Daoy (cell line): Measurements from ENCODE around the gene NFKBIB. TPM values are rescaled to one million over a fixed set of nuclear protein-coding genes. Genes with fewer than 3 reads are reported as not detected.
A peak's percentile ranks its signal among the peaks of the same experiment; 100 is the strongest.
"Not testable (repeated sequence)": the region's sequence is repeated elsewhere in the genome, so short reads cannot be mapped to it uniquely, and the experiment has no call there.

Source experiments
- DNase-seq: peaks from one replicate; pipeline ENCODE4 v3.0.0-alpha.2; 2015; ENCODE audit warnings: low read depth
- total RNA-seq: library from RNA; depleted of rRNA; stranded (reverse); fragments of >200 nt; shearing (Covaris generic); gene quantifications from 2 replicates; pipeline ENCODE4 v1.2.3, GENCODE V29; 2014

Gene NFKBIB
- total RNA-seq, 1 experiment from 2014 or later: 45.8 TPM

DNA sequence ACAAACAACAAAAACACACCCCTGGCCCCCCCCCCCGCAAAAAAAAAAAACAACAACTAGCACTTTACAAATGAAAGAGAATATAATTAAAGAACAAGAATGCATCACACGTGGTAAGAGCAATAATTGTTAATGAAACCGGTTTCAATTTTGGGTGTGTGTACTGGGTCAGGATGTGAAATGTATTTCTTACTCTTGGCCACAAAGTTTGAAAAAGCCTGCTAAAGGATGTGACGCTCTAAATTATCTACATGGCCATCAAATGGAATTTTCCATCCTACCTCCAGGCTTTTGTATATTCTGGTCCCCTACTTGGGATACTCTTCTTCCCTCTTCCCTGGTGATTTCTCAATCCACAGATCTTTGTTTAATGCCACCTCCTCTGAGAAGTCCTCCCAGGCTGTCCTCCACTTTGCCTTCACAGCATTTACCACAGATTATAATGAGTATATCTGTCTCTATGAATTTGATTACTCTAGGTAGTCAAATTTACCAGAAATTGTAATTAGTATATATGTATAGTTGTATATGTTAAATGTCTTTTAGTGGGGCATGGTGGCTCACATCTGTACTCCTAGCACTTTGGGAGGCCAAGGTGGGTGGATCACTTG lies 28.7 kb downstream of the NFKBIB start:
- no peak for DNase-seq

DNA sequence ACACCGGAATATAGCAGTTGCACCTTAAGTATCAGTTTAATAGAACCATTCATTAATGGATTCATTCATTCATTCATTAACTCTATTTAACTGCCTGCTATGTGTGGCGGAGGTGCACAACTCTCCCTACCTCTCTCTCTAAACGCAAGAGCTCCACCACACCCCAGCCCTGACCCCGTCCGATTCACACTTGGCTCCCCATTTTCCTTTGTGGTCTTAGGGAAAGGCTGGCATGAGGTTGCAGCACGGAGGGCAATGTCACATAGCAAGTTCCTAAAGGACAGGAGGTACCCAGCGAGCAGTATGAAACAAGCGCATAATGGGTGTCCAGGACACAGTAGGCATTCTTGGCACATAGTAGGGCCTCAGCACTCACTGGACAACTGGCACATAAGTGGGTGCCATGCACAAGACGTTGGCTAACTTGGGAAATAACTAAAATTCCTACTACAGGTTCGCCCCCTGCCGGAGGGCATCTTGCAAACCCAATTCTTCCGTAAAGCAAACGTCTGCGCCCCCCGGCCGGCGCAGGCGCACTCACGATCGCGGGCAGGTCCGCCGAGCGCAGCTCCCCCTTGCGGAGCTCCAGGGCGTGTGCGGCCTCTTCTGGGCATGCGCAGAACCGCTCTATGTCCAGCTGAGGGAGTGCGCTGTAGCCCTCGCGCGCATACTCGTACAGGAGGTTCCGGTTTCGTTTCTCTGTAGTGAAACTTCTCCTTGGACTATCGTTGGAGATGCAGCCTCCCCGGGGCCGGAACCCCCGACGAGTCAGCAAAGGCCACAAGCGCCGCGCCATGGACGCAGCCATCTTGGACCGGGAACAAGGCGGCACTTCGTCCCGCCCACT lies 30.4 kb downstream of the NFKBIB start, which contains the start of gene SARS2:
TSS of gene SARS2 (minus strand) at position 835 of the 847 bp plus-strand sequence. CDS start at position 808, 27 bp downstream.
- peak; percentile 95 for DNase-seq

DNA sequence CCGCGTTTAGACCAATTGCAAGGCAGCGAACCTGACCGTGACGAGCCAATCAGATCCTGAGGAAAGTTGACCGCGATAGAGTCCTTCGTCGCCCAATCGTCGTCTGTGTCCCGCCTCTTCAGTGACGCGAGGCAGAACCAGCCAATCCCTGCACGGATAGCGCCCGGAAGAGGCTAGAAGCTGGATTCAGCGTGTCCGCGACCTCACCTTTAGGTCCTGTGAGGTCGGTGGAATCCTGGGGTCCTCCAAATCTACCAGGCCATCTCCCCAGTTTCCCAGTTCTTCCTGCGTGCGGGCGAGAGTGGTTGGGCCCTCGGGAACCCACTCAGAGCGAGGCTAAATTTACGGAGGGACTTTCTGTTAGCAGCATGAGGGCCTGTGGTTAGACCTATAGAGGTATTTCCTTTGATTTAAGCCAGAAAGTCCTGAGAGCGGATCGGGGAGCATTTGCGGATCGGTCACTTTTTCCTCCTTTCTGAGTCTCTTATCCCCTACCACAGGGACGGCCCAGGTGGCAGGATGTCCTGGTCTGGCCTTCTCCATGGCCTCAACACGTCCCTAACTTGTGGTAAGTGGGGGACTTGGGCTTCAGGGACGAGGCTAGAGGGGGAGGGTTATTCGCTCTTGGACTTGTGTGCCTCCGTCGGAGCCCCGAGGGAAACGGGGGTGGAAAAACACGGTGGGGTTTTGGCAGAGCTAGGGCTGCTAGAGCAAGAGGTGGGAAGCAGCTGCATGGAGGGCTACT lies 31.2 kb downstream of the NFKBIB start, which contains the start of gene MRPS12:
TSS of gene MRPS12 (plus strand) at position 169 of the 745 bp plus-strand sequence. CDS start at position 520, 351 bp downstream.
- peak; percentile 100 for DNase-seq

DNA sequence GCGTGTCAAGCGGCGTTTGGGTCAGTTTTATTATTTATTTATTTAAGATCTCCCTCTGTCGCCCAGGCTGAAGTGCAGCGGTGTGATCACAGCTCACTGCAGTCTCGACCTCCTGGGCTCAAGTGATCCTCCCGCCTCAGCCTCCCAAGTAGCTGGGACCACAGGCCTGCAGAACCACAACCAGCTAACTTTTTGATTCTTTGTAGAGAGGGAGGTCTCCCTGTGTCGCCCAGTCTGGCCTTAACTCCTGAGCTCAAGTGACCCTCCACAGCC lies 31.7 kb downstream of the NFKBIB start:
- DNase-seq: no peak

DNA sequence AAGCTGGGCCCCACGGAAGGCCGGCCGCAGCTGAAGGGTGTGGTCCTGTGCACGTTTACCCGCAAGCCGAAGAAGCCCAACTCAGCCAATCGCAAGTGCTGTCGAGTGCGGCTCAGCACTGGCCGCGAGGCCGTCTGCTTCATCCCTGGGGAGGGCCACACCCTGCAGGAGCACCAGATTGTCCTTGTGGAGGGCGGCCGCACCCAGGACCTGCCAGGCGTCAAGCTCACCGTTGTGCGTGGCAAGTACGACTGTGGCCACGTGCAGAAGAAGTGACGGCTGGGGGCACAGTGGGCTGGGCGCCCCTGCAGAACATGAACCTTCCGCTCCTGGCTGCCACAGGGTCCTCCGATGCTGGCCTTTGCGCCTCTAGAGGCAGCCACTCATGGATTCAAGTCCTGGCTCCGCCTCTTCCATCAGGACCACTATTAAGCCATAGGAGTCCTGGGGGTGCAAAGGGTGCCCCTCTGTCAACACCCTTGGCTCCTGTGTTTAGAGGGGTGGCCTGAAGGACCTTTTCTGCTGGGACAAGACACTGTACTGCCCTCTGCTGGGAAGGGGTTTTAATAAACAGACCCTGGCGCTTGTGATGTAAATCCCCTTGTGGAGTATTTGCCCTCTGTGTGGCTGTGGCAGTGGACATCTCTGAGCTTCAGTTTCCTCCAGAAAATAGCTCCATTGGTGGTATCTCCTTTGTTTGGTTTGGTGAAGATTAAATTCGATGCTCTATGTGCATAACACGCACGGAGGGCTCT lies 32.8 kb downstream of the NFKBIB start:
- no peak for DNase-seq

DNA sequence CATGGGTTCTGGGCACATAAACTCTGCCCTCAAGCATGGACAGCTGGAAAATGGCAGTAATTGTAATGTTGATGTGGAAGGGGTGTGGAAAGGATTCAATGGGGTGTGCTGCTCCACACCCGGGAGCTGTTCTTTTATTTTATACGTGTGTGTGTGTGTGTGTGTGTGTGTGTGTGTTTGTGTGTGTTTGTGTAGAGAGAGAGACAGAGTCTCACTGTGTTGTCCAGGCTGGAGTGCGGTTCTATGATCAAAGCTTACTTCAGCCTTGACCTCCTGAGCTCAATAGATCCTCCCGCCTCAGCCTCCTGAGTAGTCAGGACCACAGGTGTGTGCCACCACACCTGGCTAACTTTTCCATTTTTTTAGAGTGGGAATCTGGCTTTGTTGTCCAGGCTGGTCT lies 33.8 kb downstream of the NFKBIB start:
- DNase-seq: no peak

DNA sequence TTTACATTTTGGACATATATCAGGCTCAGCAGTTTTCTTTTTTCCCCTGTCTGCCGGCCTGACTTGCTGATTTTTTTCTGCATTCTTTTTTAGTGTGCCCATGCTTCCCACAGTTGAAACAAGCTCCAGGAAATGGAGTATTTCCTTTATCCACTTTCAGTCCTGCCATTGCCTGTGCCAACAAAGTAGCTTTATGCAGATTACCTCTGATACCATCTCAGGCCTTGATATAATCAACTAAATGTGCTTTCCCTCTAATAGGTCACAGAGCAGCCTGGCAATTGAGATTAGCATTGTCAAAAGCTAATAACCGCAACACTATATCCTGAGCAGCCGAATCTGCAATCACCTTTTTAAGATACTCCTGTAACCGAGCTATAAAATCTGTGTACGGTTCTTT lies 40.2 kb downstream of the NFKBIB start:
- DNase-seq: no peak

DNA sequence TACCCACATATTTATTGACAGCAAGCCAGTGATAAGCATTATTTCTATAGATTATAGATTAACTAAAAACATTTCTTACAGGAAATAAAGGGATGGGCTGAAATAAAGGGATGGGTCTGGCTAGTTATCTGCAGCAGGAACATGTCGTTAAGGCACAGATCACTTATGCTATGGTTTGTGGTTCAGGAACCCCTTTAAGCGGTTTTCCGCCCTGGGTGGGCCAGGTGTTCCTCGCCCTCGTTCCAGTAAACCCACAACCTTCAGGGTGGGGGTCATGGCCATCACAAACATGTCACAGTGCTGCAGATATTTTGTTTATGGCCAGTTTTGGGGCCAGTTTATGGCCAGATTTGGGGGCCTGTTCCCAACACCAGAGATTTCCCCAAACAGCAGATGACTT lies 41.7 kb downstream of the NFKBIB start:
- not testable (repeated sequence) for DNase-seq

DNA sequence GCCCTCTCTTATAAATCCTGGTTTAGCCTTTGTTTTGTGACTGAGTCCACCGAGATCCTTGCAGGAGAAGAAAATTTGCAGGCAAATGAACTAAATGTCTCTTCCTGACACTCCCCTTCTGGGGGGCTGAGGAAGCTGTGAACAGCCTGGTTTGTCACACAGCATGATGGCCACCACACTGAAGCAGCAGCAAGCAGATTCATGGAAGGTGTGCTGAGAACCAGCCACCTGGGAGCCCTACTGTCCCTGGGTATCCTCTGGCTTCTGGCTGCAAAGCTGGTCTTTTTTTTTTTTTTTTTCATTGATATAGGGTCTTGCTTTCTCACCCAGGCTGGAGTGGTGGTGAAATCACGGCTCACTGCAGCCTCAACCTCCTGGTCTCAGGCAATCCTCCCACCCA lies 42.2 kb downstream of the NFKBIB start:
- no peak for DNase-seq

DNA sequence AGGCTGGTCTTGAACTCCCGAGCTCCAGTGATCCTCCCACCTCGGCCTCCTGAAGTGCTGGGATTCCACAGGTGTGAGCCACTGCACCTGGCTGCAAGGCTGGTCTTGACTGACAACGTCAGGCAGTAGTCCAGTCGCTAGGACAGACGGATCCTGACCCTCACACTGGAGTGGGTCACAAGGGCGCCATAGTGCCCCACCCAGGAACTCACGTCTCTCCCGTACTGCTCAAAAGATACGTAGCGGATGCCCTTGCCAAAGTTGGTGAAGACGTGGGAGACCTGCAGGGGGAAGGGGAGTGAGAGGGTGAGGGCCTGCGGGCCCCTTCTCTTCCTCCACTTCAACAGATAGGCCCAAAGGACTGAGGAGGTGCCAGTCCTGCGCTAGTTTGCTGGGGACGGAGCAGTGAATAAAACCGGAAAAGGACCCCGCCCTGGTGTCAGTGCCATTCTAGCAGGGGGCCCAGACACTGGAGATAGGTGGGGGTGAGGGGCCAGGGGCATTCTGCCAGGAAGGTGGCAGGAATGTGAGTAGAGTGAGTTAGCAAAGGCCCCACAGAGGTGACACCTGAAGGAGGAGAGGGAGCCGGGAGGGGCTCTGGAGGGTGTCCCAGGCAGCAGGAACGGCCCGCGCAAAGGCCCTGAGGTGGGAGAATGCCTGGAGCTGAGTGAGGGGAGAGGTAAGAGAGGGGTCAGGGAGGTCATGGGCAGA lies 42.9 kb downstream of the NFKBIB start:
- DNase-seq: no peak

DNA sequence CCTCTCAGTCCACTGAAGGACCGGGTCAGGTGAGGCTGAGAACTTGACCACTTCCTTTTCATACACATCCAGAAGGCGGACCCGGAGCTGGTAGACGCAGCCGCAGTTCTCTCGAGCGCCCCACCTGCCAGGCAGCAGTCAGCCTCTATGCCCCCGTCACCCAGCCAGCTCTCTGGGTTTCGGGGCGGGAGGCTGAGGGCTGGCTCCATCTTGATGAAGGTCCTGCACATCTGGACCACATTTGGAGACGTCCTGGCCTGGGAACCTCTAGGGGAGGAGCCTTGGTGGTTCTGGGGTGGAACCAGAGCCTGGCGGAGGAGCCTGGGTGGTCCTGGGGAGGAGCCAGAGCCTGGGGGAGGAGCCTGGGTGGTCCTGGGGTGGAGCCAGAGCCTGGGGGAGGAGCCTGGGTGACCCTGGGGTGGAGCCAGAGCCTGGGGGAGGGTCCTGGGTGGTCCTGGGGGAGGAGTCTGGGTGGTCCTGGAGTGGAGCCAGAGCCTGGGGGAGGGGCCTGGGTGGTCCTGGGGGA lies 45.3 kb downstream of the NFKBIB start:
- DNase-seq: no peak

DNA sequence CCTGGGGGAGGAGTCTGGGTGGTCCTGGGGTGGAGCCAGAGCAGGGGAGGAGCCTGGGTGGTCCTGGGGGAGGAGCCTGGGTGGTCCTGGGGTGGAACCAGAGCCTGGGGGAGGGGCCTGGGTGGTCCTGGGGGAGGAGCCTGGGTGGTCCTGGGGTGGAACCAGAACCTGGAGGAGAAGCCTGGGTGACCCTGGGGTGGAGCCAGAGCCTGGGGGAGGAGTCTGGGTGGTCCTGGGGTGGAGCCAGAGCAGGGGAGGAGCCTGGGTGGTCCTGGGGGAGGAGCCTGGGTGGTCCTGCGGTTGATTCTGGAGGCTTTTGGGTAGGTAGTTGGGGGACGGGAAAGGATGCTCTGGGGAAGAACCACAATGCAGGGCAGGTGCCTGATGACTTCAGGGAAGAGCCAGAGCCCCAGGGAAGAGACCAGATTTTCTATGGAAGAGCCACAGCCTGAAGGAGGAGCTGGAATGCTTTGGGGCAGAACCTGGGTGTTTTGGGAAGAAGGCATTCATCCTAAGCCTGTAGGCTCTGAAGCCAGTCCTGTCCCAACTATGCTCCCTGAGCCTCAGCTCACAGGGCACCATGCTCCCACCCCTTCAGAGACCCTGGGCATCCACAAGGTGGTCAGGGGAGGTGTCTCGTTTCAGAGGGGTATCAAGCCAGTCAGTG lies 45.9 kb downstream of the NFKBIB start:
- no peak for DNase-seq

DNA sequence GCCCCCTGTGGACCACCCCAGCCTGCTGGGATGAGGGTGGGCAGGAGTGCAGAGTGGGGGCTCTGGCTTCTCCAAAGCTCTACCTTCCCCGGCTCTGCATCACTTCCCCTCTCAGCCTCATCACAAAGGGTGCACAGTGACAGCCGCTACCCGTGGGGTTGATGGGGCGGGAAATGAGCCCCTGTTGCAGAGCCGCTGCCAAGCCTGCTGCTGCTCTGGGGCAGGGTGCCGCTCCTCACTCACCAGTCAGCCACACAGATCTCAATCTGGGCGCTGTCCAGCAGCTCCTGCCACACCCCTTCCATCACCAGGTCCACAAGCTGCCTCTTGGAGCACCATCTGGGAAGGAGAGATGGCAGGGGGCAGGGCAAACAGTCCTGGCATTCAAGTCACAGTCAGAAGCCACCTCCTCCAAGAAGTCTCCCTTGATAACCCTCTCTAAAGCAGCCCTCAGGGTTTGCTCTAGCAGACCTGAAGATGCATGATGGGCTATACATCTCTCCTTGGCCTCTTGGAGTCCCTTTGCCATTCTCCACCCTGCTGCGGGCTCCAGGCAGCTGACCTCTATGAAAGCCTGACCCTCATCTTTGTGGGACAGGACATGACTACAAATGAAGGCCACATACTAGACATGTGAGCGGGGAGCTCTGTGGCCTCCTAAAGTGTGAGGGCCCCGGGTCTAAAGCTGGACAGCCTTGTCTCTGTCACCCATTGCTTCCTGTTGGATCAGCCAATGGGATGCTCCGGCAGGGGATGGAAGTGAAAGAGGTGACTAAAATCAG lies 46.7 kb downstream of the NFKBIB start:
- no peak for DNase-seq

DNA sequence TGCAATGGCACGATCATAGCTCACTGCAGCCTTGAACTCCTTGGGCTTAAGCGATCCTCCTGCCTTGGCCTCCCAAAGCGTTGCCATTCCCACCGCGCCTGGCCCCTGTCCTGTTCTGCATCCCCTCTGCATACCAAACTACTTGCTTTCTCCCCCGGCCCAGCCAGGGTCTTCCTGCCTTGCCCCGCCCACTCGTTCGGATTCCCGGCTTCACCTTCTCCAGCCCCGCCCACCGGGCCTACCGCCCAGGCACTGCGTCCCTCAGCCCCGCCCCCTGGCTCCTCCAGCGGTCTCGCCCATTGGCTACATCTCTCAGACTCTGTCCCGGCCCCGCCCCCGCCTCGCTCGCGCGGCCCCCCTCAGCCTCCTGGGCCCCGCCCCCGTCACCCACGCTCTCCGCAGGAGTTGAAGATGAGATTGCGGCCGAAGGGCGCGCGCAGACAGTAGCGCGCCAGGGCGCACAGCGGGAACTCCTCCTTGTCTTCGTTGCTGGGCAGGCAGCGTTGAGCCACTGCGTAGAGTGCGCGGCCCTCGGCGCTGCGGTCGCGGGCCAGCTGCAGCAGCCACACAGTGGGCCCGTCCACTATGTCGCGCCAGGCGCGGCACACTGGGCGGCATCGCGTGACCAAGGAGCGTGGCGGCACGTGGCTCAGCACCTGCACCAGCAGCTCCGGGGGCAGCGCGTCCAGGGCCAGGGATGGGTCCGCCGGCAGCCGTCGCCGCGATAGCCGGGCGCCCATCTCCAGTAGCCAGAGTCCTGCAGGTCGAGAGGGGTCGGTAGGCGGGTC lies 50.0 kb downstream of the NFKBIB start:
- DNase-seq: no peak

DNA sequence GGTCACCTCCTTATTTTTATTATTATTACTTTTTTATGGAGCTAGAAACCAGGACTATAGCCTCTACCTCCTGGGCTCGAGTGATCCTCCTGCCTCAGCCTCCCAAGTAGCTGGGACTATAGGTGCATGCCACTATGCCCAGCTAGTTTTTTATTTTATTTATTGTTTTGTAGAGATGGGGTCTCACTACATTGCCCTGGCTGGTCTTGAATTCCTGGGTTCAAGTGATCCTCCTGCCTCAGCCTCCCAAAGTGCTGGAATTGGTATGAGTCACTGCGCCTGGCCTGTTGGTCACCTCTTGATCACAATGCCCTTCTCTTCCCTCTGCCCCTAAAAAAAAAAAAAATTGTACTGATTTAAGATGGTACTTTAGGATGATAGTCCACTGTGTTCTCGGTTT lies 51.4 kb downstream of the NFKBIB start:
- DNase-seq: no peak

DNA sequence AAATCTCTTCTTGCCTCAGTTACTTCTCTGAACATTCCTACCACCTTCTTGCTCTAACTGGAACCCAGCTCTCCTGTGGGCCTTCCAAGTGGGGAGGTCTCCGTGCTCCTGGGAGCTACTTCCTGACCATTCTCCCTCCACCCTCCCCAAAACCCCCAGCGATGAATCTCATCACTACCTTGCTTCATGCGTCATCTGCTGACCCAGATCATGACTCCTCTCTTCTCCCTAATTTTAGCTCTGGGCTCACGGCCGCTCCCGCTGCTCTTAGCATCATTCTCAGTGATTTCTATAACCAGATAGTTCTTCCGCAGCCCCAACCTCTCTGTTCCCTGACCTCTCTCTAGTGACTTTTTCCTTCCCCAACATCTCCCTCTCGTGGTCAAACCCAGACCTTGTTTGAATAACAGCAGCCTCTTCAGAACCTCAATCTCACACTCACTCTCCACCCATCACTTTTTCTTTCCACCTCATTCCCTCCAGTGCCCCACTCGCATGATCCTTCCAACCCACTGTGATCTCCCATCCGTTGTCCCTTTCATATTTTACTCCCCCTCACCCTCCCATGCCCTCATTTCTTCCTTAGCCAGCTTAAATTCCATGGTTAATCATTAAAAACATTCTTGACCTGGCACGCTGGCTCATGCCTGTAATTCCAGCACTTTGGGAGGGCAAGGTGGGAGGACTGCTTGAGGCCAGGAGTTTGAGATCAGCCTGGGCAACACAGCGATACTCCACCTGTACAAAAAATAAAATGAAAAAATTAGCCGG lies 52.8 kb downstream of the NFKBIB start:
- DNase-seq: no peak

DNA sequence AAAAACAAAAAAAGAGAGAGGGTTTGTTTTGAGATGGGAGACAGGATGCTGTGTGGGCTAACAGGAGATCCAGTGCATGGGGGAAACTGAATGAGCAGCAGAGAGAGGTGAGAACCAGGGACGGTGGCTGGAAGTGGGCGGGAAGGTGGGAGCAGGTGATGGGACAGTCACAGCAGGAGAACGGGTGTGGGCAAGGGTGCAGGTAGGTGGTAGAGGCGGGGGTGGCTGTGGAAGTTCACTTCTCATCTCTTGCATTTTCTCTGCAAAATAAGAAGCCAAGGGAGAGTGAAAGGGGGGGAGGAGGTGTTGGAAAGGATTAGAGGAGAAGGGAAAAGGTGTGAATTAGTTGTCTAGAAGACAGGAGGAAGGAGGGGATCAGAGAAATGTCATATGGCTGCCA lies 53.9 kb downstream of the NFKBIB start:
- no peak for DNase-seq

DNA sequence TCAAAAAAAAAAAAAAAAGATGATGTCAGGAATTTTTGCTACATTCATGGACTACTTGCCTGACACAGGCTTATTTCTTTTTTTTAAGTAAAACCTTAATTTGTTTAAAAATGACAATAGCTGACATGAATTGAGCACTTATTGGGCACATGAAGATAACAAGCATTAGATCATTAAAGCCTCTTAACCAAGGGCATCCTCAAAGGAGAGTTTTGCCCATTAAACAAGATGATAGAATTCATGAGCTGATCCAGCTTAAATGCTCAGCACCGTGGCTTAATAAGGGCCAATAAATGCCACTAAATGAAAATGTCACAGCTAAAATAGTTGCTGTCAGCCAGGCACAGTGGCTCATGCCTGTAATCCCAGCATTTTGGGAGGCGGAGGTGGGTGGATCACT lies 56.5 kb downstream of the NFKBIB start:
- no peak for DNase-seq
